Naive thymus-derived CD4-positive, alpha-beta T cell (primary cell): Measurements from ENCODE around the gene COL4A1. TPM values are rescaled to one million over a fixed set of nuclear protein-coding genes. Genes with fewer than 3 reads are reported as not detected.

Experiments used
- ATAC-seq: fragments of 150-1000 bp; cut with Tn5 transposase; 2 replicates; pipeline ENCODE4 v1.10.0; 2021; ENCODE audit warnings: mild to moderate bottlenecking, moderate library complexity
- CTCF ChIA-PET: fragments of 350-600 bp; sonication (Branson Sonifier 250); formaldehyde crosslinking; loops from one replicate; lab custom pipeline; 2021; ENCODE audit warnings: antibody characterized with exemption; lab: Charles Lee
- POLR2A ChIA-PET: fragments of 350-600 bp; sonication (Branson Sonifier 250); formaldehyde crosslinking; loops from one replicate; lab custom pipeline; 2021; ENCODE audit warnings: antibody characterized with exemption, inconsistent platforms; lab: Charles Lee
- DNase-seq, 9 donors: peaks; one replicate each; pipeline versions ENCODE4 v3.0.0 to v3.0.0-alpha.2; 2020 to 2022; ENCODE audit warnings: mixed read lengths in 1 of 9
- H3K27ac ChIP-seq: one replicate; pipeline ENCODE4 v1.7.0; 2013; ENCODE audit warnings: mild to moderate bottlenecking, low read depth, low read length, moderate library complexity
- H3K27me3 ChIP-seq, 2 donors: one replicate each; pipeline ENCODE4 v1.7.0; 2013; ENCODE audit warnings: low read length in 2 of 2, mild to moderate bottlenecking in 2 of 2, moderate library complexity in 2 of 2; ENCODE audit not compliant: control insufficient read depth in 2 of 2, insufficient read depth in 2 of 2
- H3K36me3 ChIP-seq, 3 experiments: 1 replicate in 2 of 3; 2 replicates in 1 of 3; pipeline ENCODE4 v1.7.0; 2013; ENCODE audit warnings: low read length in 3 of 3, mild to moderate bottlenecking in 3 of 3, moderate library complexity in 1 of 3; ENCODE audit not compliant: insufficient read depth in 3 of 3, control insufficient read depth in 2 of 3
- H3K4me1 ChIP-seq, 2 donors: one replicate each; pipeline ENCODE4 v1.7.0; 2013; ENCODE audit warnings: low read length in 2 of 2, mild to moderate bottlenecking in 2 of 2, moderate library complexity in 1 of 2; ENCODE audit not compliant: control insufficient read depth in 2 of 2, insufficient read depth in 2 of 2
- H3K4me3 ChIP-seq: 2 replicates; pipeline ENCODE4 v1.7.0; 2013; ENCODE audit warnings: mild to moderate bottlenecking, low read length
- H3K9me3 ChIP-seq, 3 experiments: 1 replicate in 2 of 3; 2 replicates in 1 of 3; pipeline ENCODE4 v1.7.0; 2013; ENCODE audit warnings: low read length in 3 of 3; ENCODE audit not compliant: control insufficient read depth in 2 of 3
- H3K27ac Mint-ChIP-seq, 9 donors: one replicate each; pipeline ENCODE4 v1.8.0; 2020 to 2022; ENCODE audit warnings: mixed read lengths in 9 of 9, mild to moderate bottlenecking in 8 of 9, moderate library complexity in 5 of 9, inconsistent platforms in 2 of 9
- H3K27me3 Mint-ChIP-seq, 5 donors: one replicate each; pipeline ENCODE4 v1.8.0; 2021 to 2022; ENCODE audit warnings: mixed read lengths in 5 of 5, mild to moderate bottlenecking in 1 of 5
- H3K36me3 Mint-ChIP-seq, 5 donors: one replicate each; pipeline ENCODE4 v1.8.0; 2020 to 2022; ENCODE audit warnings: mixed read lengths in 5 of 5, mild to moderate bottlenecking in 3 of 5, inconsistent platforms in 1 of 5
- H3K4me1 Mint-ChIP-seq, 7 donors: one replicate each; pipeline ENCODE4 v1.8.0; 2020 to 2022; ENCODE audit warnings: mixed read lengths in 7 of 7, mild to moderate bottlenecking in 3 of 7, inconsistent platforms in 1 of 7
- H3K4me3 Mint-ChIP-seq, 10 donors: one replicate each; pipeline ENCODE4 v1.8.0; 2020 to 2022; ENCODE audit warnings: mild to moderate bottlenecking in 10 of 10, mixed read lengths in 10 of 10, moderate library complexity in 6 of 10, inconsistent platforms in 2 of 10
- H3K9me3 Mint-ChIP-seq, 11 donors: one replicate each; pipeline ENCODE4 v1.8.0; 2020 to 2022; ENCODE audit warnings: mixed read lengths in 11 of 11, mild to moderate bottlenecking in 4 of 11, inconsistent platforms in 1 of 11, moderate library complexity in 1 of 11
- intact Hi-C, 2 donors: fragments of 100-400 bp; cut with micrococcal nuclease; formaldehyde crosslinking; loops; one replicate each; pipeline ENCODE4 v1.15.1; 2023
- polyA plus RNA-seq, 2 donors: library from polyadenylated mRNA; unstranded; fragments of 300-500 nt; fragmentation: Illumina TruSeq; gene quantifications; one replicate each; pipeline ENCODE4 v1.2.3, GENCODE V29; 2021
- total RNA-seq, 6 experiments: library from RNA in 5 of 6; stranded (reverse) in 5 of 6; gene quantifications; 1 replicate in 5 of 6; 2 replicates in 1 of 6; pipeline ENCODE4 v1.2.3 and lab custom pipeline; 2021 to 2026

COL4A1 gene
- total and polyA plus RNA-seq, 7 experiments from 2014 or later: 0.24 TPM; not detected in 6

DNA sequence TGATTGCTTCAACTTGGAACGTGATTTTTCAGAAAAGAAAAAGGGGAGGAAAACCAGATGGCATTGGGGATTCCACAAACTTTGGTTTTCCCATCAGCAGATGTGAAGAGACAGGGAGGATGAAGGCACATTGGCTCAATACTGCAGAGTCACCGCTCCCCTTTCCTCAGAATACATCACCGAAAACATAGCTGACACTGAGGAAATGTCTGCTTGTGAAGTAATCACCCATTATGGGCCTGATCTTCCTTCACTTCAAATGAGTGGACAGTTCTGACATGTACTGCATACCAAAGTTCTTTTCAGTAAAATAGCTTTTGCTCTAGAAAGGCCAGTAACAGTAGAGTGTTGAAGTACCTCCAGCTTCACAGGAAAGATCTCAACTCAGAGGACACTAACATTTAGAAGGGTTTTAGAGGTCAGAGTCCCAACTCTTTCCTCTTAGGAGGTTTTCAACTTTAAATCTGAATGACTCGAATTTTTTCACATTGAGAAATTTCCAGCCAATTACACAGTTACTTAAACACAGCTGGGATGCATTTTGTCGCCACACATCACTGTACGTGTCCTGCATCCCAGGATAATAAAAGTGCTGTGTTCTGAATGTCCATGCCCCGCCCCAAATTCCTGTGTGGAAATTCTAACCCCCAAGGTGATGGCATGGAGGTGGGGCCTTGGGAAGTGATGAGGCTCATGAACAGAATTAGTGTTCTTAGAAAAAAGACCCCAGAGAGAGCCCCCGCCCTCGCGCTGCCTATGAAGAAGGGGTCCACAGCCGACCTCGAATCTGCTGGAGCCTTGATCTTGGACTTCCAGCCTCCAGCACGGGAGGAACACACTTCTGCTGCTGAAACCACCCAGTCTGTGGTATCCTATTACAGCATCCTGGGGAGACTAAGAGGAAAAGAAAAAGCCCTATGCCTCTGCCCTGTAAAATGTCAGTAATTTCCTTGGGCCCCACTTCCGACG lies 77.7 kb downstream of the COL4A1 start:
- intact Hi-C loops: loop anchor here in 1 of 2 donors (10.0 kb wide), 1 partner anchor 996 kb away; no protein-coding TSS in a partner anchor
- POLR2A ChIA-PET: no interaction called here
- peaks cover 11 to 40% (median 28%) of the 10 kb centered on the region in 5 donors for H3K27me3 Mint-ChIP-seq

DNA sequence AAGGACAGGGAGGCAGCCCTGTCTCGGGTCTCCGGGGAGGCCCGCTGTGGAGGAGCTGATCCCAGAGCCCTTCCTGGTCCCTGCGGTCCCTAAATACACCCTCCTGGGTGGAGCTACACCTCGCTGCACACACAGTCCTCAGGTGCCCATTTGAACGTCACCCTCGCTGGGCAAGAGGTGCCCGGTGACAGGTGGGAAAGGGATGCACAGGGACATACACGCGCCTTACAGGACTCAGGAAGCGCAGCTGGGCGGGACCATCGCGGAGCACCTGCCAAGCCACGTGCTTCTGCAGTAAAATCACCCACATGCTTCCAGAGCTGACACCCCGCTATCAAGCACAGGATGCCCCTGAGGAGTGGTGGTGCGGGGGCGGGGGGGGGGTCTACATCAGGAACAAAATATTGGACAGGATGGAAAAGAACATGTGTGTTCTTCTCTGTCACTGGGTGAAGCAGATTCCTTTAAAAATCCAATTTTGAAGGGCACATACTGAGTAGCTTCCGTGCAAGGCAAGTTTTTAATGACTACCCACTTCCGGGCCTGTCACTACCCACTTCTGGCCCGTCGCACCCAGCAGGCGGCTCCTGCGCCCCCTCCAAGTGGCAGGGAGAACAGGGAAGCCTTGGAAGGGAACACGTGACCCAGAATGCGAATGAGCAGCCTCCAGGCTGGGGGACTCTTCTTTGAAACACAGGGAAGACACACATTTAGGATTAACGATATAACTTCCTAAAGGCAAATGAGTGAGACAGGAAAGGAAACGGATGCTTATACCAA lies 78.9 kb downstream of the COL4A1 start:
- no peak overlapping the region for H3K27ac Mint-ChIP-seq
- H3K27me3 Mint-ChIP-seq: peaks cover 7 to 28% (median 18%) of the 10 kb centered on the region in 5 donors
- H3K4me3 Mint-ChIP-seq: no peak overlapping the region
- ChIA-PET POLR2A (no interaction called here), CTCF (interaction anchor here (0.8 to 1.0 kb wide), 2 partner anchors 18 to 227 kb away, joined by 3 read pairs; no protein-coding TSS in a partner anchor)
- ATAC-seq (no peak), DNase-seq (no peak)
- H3K4me1 Mint-ChIP-seq: no peaks in the 10 kb centered on the region
- Histone ChIP-seq H3K4me1 (no peaks in the 10 kb centered on the region), H3K36me3 (no peaks in the 10 kb centered on the region), H3K9me3 (no peaks in the 10 kb centered on the region), H3K4me3 (no peak overlapping the region), H3K27ac (no peak overlapping the region), H3K27me3 (no peaks in the 10 kb centered on the region)
- H3K9me3 Mint-ChIP-seq: peaks cover 0 to 2% (median 0%) of the 10 kb centered on the region in 11 donors
- intact Hi-C loops: loop anchor here in 1 of 2 donors (10.0 kb wide), 1 partner anchor 997 kb away; no protein-coding TSS in a partner anchor
- H3K36me3 Mint-ChIP-seq: no peaks in the 10 kb centered on the region

More for the DNA sequence above, 77.7 kb downstream of the COL4A1 start:
- CTCF ChIA-PET: no interaction called here
- Mint-ChIP-seq H3K27ac (no peak overlapping the region), H3K4me3 (no peak overlapping the region), H3K9me3 (peaks cover 0 to 2% (median 0%) of the 10 kb centered on the region in 11 donors), H3K36me3 (no peaks in the 10 kb centered on the region), H3K4me1 (no peaks in the 10 kb centered on the region)
- ATAC-seq (no peak), DNase-seq (no peak)
- no peak overlapping the region for H3K4me3 ChIP-seq
- H3K9me3 ChIP-seq: no peaks in the 10 kb centered on the region
- H3K27ac ChIP-seq: no peak overlapping the region
- no peaks in the 10 kb centered on the region for H3K4me1 ChIP-seq
- no peaks in the 10 kb centered on the region for H3K36me3 ChIP-seq
- H3K27me3 ChIP-seq: no peaks in the 10 kb centered on the region

DNA sequence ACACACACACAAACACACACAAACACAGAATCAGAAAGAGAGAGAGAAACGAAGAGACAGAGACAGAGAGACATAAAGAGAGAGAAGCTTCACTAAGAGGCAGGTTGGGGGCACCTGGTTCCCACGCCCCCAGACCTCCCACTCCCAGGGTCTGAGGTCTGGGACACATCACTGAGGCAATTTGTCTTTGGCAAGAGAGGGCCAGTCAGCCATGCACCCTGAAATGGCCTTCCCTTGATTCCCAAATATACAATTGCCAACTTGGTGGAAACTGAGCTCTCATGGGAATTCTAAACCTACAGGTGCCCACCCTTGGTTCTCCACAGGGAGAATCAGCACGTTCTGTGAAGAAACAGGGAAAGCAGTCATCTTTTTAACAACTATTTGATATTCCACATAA lies 79.5 kb downstream of the COL4A1 start:
- Mint-ChIP-seq H3K27ac (no peak overlapping the region), H3K9me3 (peaks cover 0 to 2% (median 0%) of the 10 kb centered on the region in 11 donors), H3K27me3 (peaks cover under 1 to 25% (median 11%) of the 10 kb centered on the region in 5 donors), H3K4me1 (no peaks in the 10 kb centered on the region), H3K4me3 (no peak overlapping the region), H3K36me3 (no peaks in the 10 kb centered on the region)
- Histone ChIP-seq H3K27ac (no peak overlapping the region), H3K4me1 (no peaks in the 10 kb centered on the region), H3K27me3 (no peaks in the 10 kb centered on the region), H3K4me3 (no peak overlapping the region), H3K36me3 (no peaks in the 10 kb centered on the region), H3K9me3 (no peaks in the 10 kb centered on the region)
- POLR2A ChIA-PET: no interaction called here
- ATAC-seq (no peak), DNase-seq (no peak)
- intact Hi-C loops: loop anchor here in 1 of 2 donors (10.0 kb wide), 1 partner anchor 997 kb away; no protein-coding TSS in a partner anchor
- CTCF ChIA-PET: interaction anchor here (0.8 to 1.0 kb wide), 2 partner anchors 19 to 228 kb away, joined by 3 read pairs; no protein-coding TSS in a partner anchor

DNA sequence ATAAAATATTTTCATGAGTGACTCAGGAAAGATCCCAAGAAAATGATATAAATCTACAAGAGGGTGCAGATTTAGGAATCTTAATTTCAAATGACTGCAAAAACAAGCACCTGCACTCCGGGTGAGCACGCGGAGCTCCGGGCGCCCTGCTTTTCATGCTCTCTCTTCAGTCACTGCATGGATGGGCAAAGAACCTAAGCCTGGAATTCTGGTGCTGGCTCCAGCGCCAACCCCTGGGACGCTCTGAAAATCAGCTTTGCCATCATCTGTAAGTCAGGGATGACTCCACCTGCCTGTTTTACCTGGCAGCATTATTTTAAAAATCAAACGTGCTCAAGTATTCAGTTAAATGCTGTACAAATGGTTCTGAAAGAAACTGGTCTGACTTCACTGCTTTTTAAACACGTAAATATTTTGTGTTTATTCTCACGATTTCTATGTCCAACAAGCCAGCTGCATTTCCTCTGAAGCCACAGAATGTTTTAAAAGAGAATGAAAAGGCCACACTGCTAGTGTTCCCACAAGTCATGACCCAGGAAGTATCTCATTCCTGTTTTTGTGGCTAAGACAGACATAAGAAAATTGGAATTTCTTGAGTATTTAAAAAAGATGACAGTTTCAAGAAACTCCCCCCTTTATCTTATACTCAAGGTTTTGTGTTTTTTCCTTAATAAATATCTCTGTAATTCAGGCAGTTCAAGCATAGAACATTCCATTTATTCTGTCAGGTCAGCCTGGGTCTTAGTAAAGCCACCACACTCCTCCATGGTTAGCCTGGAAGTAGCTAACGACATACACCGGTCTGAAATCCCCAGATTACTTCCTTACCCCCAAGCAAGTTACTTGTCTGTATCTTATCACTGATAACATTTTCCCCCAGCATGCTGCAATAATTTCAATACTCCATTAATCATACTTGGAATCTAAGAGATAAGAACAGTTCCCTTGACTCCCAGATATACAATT lies 81.1 kb downstream of the COL4A1 start:
- no peaks in the 10 kb centered on the region for H3K36me3 Mint-ChIP-seq
- no peak overlapping the region for H3K4me3 ChIP-seq
- DNase-seq: no peak
- ATAC-seq: no peak
- peaks cover 4 to 23% (median 14%) of the 10 kb centered on the region in 5 donors for H3K27me3 Mint-ChIP-seq
- no peak overlapping the region for H3K27ac Mint-ChIP-seq
- H3K9me3 ChIP-seq: no peaks in the 10 kb centered on the region
- H3K4me1 ChIP-seq: no peaks in the 10 kb centered on the region
- no peaks in the 10 kb centered on the region for H3K4me1 Mint-ChIP-seq
- ChIA-PET POLR2A (no interaction called here), CTCF (no interaction called here)
- H3K27me3 ChIP-seq: no peaks in the 10 kb centered on the region
- no peak overlapping the region for H3K4me3 Mint-ChIP-seq
- H3K9me3 Mint-ChIP-seq: peaks cover 0 to 2% (median 0%) of the 10 kb centered on the region in 11 donors
- no peaks in the 10 kb centered on the region for H3K36me3 ChIP-seq
- no peak overlapping the region for H3K27ac ChIP-seq
- intact Hi-C loops: loop anchor here in 1 of 2 donors (10.0 kb wide), 1 partner anchor 999 kb away; no protein-coding TSS in a partner anchor

DNA sequence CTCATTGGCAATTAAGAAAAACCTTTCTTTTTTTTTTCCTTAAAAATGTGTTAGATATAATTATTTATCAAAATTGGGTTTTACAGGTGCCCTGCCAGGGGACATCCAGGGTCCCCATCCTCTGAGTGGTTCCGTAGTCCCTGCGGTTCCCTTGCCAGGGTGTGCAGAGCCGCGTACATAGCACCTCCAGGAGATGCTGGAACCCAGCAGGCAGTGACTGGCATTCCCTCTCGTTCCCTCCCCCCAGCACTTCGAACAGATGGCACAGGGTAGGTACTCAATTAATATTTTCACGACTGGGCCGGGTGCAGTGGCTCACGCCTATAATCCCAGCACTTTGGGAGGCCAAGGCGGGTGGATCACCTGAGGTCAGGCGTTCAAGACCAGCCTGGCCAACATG lies 82.0 kb downstream of the COL4A1 start:
- DNase-seq (no peak), ATAC-seq (no peak)
- intact Hi-C loops: loop anchor here in 1 of 2 donors (10.0 kb wide), 1 partner anchor 1000 kb away; no protein-coding TSS in a partner anchor
- Histone ChIP-seq H3K36me3 (no peaks in the 10 kb centered on the region), H3K4me3 (no peak overlapping the region), H3K27ac (no peak overlapping the region), H3K9me3 (no peaks in the 10 kb centered on the region), H3K4me1 (no peaks in the 10 kb centered on the region), H3K27me3 (no peaks in the 10 kb centered on the region)
- Mint-ChIP-seq H3K27me3 (peaks cover 4 to 19% (median 11%) of the 10 kb centered on the region in 5 donors), H3K4me3 (no peak overlapping the region), H3K36me3 (no peaks in the 10 kb centered on the region), H3K9me3 (no peaks in the 10 kb centered on the region), H3K27ac (no peak overlapping the region), H3K4me1 (no peaks in the 10 kb centered on the region)
- CTCF ChIA-PET: no interaction called here
- POLR2A ChIA-PET: no interaction called here
